ENCODE measurements around the gene KLHL35. TPM values are rescaled to one million over a fixed set of nuclear protein-coding genes. Genes with fewer than 3 reads are reported as not detected.

The KLHL35 gene
- total RNA-seq, 2 experiments from 2014 or later = 0.21 TPM; not detected in 1

DNA sequence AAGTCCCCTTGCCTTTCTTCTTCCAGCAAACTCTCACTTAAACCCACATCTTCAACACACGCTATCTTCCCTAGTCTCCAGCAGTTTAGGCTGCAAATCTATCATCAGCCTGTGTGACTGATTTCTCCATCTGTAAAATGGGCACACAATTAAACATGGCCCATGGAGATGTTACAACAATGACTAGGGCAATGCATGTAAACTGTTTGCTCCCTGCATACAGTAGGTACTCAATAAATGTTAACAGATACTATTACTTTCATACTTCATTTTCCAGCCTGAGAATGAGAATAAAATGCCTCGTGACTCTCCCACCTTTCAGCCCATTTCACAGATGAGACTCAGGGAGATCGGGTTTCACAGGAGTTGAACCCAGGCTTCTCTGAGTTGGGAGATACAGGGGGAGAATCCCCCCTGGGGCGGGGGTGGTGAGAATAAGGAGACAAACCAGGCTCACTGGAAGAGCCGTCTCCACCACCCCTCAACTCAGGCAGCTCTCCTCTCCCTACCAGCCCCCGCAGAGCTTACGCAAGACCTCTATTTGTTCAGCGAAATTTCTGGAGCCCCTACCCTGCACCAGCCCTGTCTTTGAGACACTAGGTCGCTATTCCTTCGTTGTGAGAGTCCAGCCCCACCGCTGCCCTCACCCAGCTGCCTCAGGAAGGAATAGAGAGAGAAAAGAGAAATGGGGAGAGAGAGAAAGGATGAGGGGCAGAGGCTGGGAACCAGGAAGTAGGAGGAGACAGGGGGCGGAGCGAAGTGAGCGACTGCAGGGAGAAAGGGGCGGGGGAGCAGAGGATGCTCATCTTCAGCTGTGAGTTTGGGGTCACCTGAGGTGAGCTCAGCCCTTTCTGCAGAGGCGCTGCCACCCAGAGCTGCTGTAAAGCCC lies 42.1 kb upstream of the KLHL35 start:
- H3K79me2 ChIP-seq (ENCODE audit: insufficient read depth, low read depth, low read length) = no peaks in the 10 kb centered on the region
- TF ChIP-seq, protein P1, sequence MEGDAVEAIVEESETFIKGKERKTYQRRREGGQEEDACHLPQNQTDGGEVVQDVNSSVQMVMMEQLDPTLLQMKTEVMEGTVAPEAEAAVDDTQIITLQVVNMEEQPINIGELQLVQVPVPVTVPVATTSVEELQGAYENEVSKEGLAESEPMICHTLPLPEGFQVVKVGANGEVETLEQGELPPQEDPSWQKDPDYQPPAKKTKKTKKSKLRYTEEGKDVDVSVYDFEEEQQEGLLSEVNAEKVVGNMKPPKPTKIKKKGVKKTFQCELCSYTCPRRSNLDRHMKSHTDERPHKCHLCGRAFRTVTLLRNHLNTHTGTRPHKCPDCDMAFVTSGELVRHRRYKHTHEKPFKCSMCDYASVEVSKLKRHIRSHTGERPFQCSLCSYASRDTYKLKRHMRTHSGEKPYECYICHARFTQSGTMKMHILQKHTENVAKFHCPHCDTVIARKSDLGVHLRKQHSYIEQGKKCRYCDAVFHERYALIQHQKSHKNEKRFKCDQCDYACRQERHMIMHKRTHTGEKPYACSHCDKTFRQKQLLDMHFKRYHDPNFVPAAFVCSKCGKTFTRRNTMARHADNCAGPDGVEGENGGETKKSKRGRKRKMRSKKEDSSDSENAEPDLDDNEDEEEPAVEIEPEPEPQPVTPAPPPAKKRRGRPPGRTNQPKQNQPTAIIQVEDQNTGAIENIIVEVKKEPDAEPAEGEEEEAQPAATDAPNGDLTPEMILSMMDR (conservative IDR thresholded peaks at IDR 0.05; ENCODE audit: low read length) = no peak
- no peak for TF ChIP-seq EZH2phosphoT487 (IDR thresholded peaks at IDR 0.05; ENCODE audit: borderline replicate concordance, low read depth, low read length)
- H3K27ac ChIP-seq (ENCODE audit: low read depth, low read length, poor library complexity, severe bottlenecking) = no peak overlapping the region
- H3K9me2 ChIP-seq (ENCODE audit: insufficient read depth, low read length) = no peaks in the 10 kb centered on the region
- no peaks in the 10 kb centered on the region for H4K20me1 ChIP-seq (ENCODE audit: insufficient read depth, low read length)
- peak overlapping the region; percentile 50; the same call in 1 of the 2 replicates for H2AFZ ChIP-seq (ENCODE audit: low read length)
- intact Hi-C loops (cut with micrococcal nuclease; ENCODE audit: unreplicated experiment) = no loop called here
- ChIA-PET POLR2A (interaction anchor here (0.7 kb wide), 1 partner anchor 1844 kb away, joined by 3 read pairs; no protein-coding TSS in a partner anchor), CTCF (ENCODE audit: unreplicated experiment) (no interaction called here)
- H3K4me2 ChIP-seq (ENCODE audit: low read length) = peak overlapping the region; percentile 37
- no peak overlapping the region for H3K4me3 ChIP-seq (ENCODE audit: low read depth, low read length, poor library complexity, severe bottlenecking)
- DNase-seq (ENCODE audit: low spot score) = peak; percentile 61
- no peaks in the 10 kb centered on the region for H3K9me3 ChIP-seq (ENCODE audit: low read length)
- H3K4me1 ChIP-seq (ENCODE audit: insufficient read depth, low read length, poor library complexity, severe bottlenecking) = peaks cover 23% of the 10 kb centered on the region
- no peaks in the 10 kb centered on the region for H3K36me3 ChIP-seq (ENCODE audit: insufficient read depth, low read length)
- BruUV-seq (replicated peaks) = no TSS peak

DNA sequence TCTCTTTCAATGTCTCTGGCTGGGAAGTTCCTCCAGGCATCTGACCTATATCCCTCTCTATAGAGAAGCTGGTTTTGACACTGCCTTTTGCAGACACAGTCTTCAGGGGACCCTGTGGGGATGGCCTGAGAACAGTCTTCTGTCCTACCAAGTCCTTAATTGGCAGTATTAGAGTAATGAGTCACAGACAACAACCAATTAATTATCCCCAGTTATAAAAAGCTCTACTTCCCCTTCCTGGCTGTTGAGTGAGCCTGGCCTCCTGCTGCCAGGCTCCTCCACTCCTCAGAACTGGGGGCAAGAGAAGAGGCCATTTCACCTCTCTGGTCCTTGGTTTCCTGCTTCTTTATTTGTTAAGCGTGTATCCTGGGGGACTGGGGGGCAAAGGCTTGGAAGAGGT lies 41.2 kb upstream of the KLHL35 start:
- Histone ChIP-seq H3K79me2 (ENCODE audit: insufficient read depth, low read depth, low read length) (no peaks in the 10 kb centered on the region), H3K9me3 (ENCODE audit: low read length) (no peaks in the 10 kb centered on the region), H3K27ac (ENCODE audit: low read depth, low read length, poor library complexity, severe bottlenecking) (no peak overlapping the region), H3K4me3 (ENCODE audit: low read depth, low read length, poor library complexity, severe bottlenecking) (no peak overlapping the region), H3K4me2 (ENCODE audit: low read length) (no peak overlapping the region), H2AFZ (ENCODE audit: low read length) (no peak overlapping the region), H3K36me3 (ENCODE audit: insufficient read depth, low read length) (no peaks in the 10 kb centered on the region), H4K20me1 (ENCODE audit: insufficient read depth, low read length) (no peaks in the 10 kb centered on the region), H3K4me1 (ENCODE audit: insufficient read depth, low read length, poor library complexity, severe bottlenecking) (peaks cover 23% of the 10 kb centered on the region), H3K9me2 (ENCODE audit: insufficient read depth, low read length) (no peaks in the 10 kb centered on the region)
- intact Hi-C loops (cut with micrococcal nuclease; ENCODE audit: unreplicated experiment) = no loop called here
- DNase-seq (ENCODE audit: low spot score) = peak; percentile 11
- no TSS peak for BruUV-seq (replicated peaks)
- TF ChIP-seq, protein P1 (conservative IDR thresholded peaks at IDR 0.05; ENCODE audit: low read length) = no peak
- POLR2A ChIA-PET = no interaction called here
- CTCF ChIA-PET (ENCODE audit: unreplicated experiment) = no interaction called here

DNA sequence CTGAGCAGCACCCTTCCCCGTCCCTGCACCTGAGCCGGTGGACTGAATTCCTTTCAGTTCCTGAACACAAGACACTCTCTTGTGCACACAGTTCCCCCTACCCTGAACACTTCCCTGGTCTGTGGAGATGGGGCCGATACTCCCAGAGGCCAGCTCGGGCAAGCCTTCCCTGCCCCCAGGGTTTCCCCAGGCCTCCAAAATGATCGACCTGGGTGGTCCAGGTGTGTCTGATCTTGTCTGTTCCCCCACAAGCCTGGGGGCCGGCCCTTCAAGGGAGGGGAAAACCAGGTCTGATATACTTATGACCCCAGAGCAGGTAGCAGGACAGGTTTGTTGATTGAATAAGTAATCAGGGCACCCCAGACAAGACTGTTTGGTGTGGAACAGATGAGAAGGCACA lies 40.7 kb upstream of the KLHL35 start:
- H3K79me2 ChIP-seq (ENCODE audit: insufficient read depth, low read depth, low read length) = no peaks in the 10 kb centered on the region
- no peak overlapping the region for H3K4me2 ChIP-seq (ENCODE audit: low read length)
- TF ChIP-seq EZH2phosphoT487 (IDR thresholded peaks at IDR 0.05; ENCODE audit: borderline replicate concordance, low read depth, low read length) = no peak
- TF ChIP-seq, protein P1 (conservative IDR thresholded peaks at IDR 0.05; ENCODE audit: low read length) = no peak
- BruUV-seq (replicated peaks) = no TSS peak
- H4K20me1 ChIP-seq (ENCODE audit: insufficient read depth, low read length) = no peaks in the 10 kb centered on the region
- no peaks in the 10 kb centered on the region for H3K9me3 ChIP-seq (ENCODE audit: low read length)
- H3K36me3 ChIP-seq (ENCODE audit: insufficient read depth, low read length) = no peaks in the 10 kb centered on the region
- intact Hi-C loops (cut with micrococcal nuclease; ENCODE audit: unreplicated experiment) = no loop called here
- H2AFZ ChIP-seq (ENCODE audit: low read length) = no peak overlapping the region
- POLR2A ChIA-PET = no interaction called here
- H3K27ac ChIP-seq (ENCODE audit: low read depth, low read length, poor library complexity, severe bottlenecking) = no peak overlapping the region
- CTCF ChIA-PET (ENCODE audit: unreplicated experiment) = no interaction called here
- H3K4me1 ChIP-seq (ENCODE audit: insufficient read depth, low read length, poor library complexity, severe bottlenecking) = peaks cover 23% of the 10 kb centered on the region
- H3K9me2 ChIP-seq (ENCODE audit: insufficient read depth, low read length) = no peaks in the 10 kb centered on the region
- H3K4me3 ChIP-seq (ENCODE audit: low read depth, low read length, poor library complexity, severe bottlenecking) = no peak overlapping the region
- no peak for DNase-seq (ENCODE audit: low spot score)
